HepG2 (cell line): ENCODE data around the gene MYOM1. TPM values are rescaled to one million over a fixed set of nuclear protein-coding genes. Genes with fewer than 3 reads are reported as not detected.
A peak's percentile ranks its signal among the peaks of the same experiment; 100 is the strongest.

Experiments
- CREB1 ChIP-seq, 2 experiments: fragments of 450-650 bp in 1 of 2; IDR thresholded peaks; 2 replicates each; pipeline ENCODE4 v1.6.1; 2016 to 2017; ENCODE audit warnings: control low read depth in 1 of 2, mild to moderate bottlenecking in 1 of 2, missing compliant biosample characterization in 1 of 2, missing genetic modification characterization in 1 of 2
- ELF4 ChIP-seq: sonication (generic); formaldehyde crosslinking; IDR thresholded peaks from 2 replicates; pipeline ENCODE4 v1.5.0; 2020; ENCODE audit warnings: missing genetic modification reagents, mild to moderate bottlenecking, moderate library complexity, borderline replicate concordance
- RXRB ChIP-seq: IDR thresholded peaks from 2 replicates; pipeline ENCODE4 v1.6.1; 2016; ENCODE audit warnings: borderline replicate concordance, missing genetic modification reagents, missing compliant biosample characterization
- SIX1 ChIP-seq: sonication (generic); formaldehyde crosslinking; IDR thresholded peaks from 2 replicates; pipeline ENCODE4 v1.4.0; 2020; ENCODE audit warnings: missing genetic modification reagents, borderline replicate concordance
- ZNF101 ChIP-seq: sonication (generic); formaldehyde crosslinking; IDR thresholded peaks from 2 replicates; pipeline ENCODE4 v1.4.0; 2020; ENCODE audit warnings: mild to moderate bottlenecking, low read depth, missing genetic modification reagents, borderline replicate concordance
- polyA plus RNA-seq, 8 experiments: library from polyadenylated mRNA; depleted of rRNA in 3 of 8; stranded (reverse) in 7 of 8; unstranded in 1 of 8; fragments of >200 nt; fragmentation: Illumina TruSeq in 4 of 8; extraction: Trizol in 4 of 8; gene quantifications; 2 replicates each; pipeline versions ENCODE4 v1.2.1 to v1.2.3, GENCODE V29; 2011 to 2016; ENCODE audit warnings: low read depth in 4 of 8, missing spikeins in 1 of 8, mixed read lengths in 1 of 8; ENCODE audit not compliant: insufficient read depth in 1 of 8
- total RNA-seq, 5 experiments: library from RNA; depleted of rRNA; stranded (reverse); fragments of >200 nt; fragmentation: Illumina TruSeq; extraction: Trizol; gene quantifications; 2 replicates each; pipeline ENCODE4 v1.2.3, GENCODE V29; 2016; ENCODE audit warnings: low read depth in 1 of 5
- TF ChIP-seq, protein P1 (sequence below): sonication (generic); formaldehyde crosslinking; IDR thresholded peaks from 2 replicates; pipeline ENCODE4 v1.9.0; 2021; ENCODE audit warnings: missing genetic modification reagents, borderline replicate concordance
- TF ChIP-seq, protein P2 (sequence below): sonication (generic); formaldehyde crosslinking; IDR thresholded peaks from 2 replicates; pipeline ENCODE4 v1.4.0; 2020; ENCODE audit warnings: mild to moderate bottlenecking, missing genetic modification reagents
- TF ChIP-seq, protein P3 (sequence below): sonication (generic); formaldehyde crosslinking; IDR thresholded peaks from 2 replicates; pipeline ENCODE4 v1.4.0; 2020; ENCODE audit warnings: missing genetic modification reagents
- TF ChIP-seq, protein P4 (sequence below): sonication (generic); formaldehyde crosslinking; IDR thresholded peaks from 2 replicates; pipeline ENCODE4 v1.4.0; 2020; ENCODE audit warnings: missing genetic modification reagents, borderline replicate concordance
- TF ChIP-seq, protein P5 (sequence below): sonication (generic); formaldehyde crosslinking; IDR thresholded peaks from 2 replicates; pipeline ENCODE4 v1.4.0; 2020; ENCODE audit warnings: mild to moderate bottlenecking, missing genetic modification reagents, borderline replicate concordance

The MYOM1 gene
- total and polyA plus RNA-seq, 2 of the 13 experiments (the other 11 are each of a cell fraction or from before 2014, with no cell fraction given) = 0.46 to 0.98 TPM

DNA sequence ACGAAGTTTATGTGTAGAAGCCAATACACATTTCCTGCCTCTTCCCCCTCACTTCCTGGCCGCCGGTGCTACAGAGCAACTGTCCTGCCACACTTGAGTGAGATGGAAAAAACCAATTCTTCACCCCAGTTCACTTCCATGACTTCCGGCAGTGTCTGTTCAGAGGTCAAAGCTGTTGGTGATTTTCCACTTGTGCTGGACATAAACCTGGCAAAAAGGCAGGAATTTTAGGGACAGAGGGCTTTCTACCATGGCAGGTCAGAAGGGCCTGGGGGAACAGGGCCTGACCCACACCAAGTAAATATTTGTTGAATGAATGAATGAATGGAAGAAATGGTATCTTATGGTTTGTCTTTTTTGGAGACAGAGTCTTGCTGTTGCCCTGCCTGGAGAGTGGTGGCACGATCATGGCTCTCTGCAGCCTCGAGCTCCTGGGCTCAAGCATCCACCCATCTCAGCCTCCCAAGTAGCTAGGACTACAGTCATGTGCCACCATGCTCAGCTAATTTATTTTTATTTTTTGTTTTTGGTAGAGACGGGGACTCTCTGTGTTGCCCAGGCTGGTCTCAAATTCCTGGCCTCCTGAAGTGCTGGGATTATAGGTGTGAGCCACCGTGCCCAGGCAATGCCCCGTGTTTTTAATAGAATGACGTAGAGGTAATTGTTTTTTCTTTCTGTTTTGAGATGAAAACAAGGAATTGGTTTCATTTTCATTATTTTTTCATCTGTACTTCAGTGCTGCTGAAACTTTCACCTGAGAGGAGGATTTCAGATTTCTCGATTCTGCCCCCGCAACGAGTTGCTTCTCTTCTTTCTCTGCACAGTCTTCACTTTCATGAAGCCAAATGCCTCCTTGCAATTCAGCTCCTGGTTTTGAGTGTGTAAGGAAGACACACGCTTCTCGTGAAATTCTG is 158.8 kb downstream of the MYOM1 start (continued):
- no peak for TF ChIP-seq CREB1 (IDR thresholded peaks at IDR 0.05)
- TF ChIP-seq CREB1 (CRISPR knock-in tag; IDR thresholded peaks at IDR 0.05) = peak; percentile 75
- TF ChIP-seq, protein P1, sequence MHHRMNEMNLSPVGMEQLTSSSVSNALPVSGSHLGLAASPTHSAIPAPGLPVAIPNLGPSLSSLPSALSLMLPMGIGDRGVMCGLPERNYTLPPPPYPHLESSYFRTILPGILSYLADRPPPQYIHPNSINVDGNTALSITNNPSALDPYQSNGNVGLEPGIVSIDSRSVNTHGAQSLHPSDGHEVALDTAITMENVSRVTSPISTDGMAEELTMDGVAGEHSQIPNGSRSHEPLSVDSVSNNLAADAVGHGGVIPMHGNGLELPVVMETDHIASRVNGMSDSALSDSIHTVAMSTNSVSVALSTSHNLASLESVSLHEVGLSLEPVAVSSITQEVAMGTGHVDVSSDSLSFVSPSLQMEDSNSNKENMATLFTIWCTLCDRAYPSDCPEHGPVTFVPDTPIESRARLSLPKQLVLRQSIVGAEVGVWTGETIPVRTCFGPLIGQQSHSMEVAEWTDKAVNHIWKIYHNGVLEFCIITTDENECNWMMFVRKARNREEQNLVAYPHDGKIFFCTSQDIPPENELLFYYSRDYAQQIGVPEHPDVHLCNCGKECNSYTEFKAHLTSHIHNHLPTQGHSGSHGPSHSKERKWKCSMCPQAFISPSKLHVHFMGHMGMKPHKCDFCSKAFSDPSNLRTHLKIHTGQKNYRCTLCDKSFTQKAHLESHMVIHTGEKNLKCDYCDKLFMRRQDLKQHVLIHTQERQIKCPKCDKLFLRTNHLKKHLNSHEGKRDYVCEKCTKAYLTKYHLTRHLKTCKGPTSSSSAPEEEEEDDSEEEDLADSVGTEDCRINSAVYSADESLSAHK (CRISPR knock-in tag) = no peak
- no peak for TF ChIP-seq ELF4
- no peak for TF ChIP-seq ZNF101 (CRISPR knock-in tag)
- TF ChIP-seq, protein P2, sequence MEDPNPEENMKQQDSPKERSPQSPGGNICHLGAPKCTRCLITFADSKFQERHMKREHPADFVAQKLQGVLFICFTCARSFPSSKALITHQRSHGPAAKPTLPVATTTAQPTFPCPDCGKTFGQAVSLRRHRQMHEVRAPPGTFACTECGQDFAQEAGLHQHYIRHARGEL (CRISPR knock-in tag) = no peak
- no peak for TF ChIP-seq SIX1
- peak; percentile 98 for TF ChIP-seq RXRB
- TF ChIP-seq, protein P3, sequence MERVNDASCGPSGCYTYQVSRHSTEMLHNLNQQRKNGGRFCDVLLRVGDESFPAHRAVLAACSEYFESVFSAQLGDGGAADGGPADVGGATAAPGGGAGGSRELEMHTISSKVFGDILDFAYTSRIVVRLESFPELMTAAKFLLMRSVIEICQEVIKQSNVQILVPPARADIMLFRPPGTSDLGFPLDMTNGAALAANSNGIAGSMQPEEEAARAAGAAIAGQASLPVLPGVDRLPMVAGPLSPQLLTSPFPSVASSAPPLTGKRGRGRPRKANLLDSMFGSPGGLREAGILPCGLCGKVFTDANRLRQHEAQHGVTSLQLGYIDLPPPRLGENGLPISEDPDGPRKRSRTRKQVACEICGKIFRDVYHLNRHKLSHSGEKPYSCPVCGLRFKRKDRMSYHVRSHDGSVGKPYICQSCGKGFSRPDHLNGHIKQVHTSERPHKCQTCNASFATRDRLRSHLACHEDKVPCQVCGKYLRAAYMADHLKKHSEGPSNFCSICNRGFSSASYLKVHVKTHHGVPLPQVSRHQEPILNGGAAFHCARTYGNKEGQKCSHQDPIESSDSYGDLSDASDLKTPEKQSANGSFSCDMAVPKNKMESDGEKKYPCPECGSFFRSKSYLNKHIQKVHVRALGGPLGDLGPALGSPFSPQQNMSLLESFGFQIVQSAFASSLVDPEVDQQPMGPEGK (CRISPR knock-in tag) = no peak; the same call in 1 of the 2 replicates
- TF ChIP-seq, protein P4, sequence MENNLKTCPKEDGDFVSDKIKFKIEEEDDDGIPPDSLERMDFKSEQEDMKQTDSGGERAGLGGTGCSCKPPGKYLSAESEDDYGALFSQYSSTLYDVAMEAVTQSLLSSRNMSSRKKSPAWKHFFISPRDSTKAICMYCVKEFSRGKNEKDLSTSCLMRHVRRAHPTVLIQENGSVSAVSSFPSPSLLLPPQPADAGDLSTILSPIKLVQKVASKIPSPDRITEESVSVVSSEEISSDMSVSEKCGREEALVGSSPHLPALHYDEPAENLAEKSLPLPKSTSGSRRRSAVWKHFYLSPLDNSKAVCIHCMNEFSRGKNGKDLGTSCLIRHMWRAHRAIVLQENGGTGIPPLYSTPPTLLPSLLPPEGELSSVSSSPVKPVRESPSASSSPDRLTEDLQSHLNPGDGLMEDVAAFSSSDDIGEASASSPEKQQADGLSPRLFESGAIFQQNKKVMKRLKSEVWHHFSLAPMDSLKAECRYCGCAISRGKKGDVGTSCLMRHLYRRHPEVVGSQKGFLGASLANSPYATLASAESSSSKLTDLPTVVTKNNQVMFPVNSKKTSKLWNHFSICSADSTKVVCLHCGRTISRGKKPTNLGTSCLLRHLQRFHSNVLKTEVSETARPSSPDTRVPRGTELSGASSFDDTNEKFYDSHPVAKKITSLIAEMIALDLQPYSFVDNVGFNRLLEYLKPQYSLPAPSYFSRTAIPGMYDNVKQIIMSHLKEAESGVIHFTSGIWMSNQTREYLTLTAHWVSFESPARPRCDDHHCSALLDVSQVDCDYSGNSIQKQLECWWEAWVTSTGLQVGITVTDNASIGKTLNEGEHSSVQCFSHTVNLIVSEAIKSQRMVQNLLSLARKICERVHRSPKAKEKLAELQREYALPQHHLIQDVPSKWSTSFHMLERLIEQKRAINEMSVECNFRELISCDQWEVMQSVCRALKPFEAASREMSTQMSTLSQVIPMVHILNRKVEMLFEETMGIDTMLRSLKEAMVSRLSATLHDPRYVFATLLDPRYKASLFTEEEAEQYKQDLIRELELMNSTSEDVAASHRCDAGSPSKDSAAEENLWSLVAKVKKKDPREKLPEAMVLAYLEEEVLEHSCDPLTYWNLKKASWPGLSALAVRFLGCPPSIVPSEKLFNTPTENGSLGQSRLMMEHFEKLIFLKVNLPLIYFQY = 0 out of 2 replicates have a peak, but pooled peaks have one; percentile 22
- TF ChIP-seq, protein P5, sequence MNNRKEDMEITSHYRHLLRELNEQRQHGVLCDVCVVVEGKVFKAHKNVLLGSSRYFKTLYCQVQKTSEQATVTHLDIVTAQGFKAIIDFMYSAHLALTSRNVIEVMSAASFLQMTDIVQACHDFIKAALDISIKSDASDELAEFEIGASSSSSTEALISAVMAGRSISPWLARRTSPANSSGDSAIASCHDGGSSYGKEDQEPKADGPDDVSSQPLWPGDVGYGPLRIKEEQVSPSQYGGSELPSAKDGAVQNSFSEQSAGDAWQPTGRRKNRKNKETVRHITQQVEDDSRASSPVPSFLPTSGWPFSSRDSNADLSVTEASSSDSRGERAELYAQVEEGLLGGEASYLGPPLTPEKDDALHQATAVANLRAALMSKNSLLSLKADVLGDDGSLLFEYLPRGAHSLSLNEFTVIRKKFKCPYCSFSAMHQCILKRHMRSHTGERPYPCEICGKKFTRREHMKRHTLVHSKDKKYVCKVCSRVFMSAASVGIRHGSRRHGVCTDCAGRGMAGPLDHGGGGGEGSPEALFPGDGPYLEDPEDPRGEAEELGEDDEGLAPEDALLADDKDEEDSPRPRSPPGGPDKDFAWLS (CRISPR knock-in tag) = no peak
